ENCODE data around the gene CCDC141.
"Not testable (repeated sequence)": the region's sequence is repeated elsewhere in the genome, so short reads cannot be mapped to it uniquely, and the experiment has no call there.

The CCDC141 gene

DNA sequence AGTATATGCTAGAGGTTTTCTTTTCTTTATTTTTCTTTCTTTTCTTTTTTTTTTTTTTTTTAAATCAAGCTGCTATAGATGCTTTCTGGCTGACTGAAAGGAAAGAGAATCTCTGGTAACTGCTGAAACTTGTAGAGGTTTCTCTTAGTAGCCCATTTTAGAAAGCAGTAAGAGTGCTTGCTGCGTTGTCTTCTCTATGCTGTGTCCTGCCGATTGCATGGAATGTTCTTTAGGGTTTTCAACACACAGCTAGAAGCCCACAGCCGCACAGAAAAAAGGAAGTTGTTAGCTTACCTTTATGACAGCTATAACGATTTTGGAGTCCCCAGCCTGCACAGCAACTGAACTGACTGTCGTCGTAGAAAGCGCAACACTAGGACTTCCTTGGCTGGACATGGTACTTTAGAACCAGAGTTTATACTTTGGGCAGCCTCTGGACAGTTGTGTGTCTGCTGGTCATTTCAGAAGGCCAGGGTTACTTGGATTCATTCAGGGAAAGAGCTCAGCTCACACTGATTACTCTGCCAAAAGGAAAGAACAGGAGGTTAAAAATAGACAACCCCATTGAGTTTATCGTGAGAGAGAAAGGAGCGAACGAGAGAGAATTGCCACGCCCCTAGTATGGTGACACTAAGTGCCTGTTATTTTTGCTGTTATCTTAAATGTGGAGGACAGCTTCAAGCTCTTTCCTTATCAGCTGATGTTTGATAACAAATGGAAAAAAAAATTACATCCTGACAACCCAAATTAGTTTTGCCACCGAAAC is at the start of gene CCDC141:
Gene CCDC141, minus strand, starts transcription at position 592 of the 766 bp plus-strand sequence. Its CDS starts 196 bp downstream, at position 396.
- Histone ChIP-seq H3K4me3 (ENCODE audit: low read length) (no peak within 1 kb of the TSS), H3K4me1 (ENCODE audit: control insufficient read depth, insufficient read depth, low read length) (peaks cover 18% of the 10 kb centered on the region), H3K9me3 (ENCODE audit: control insufficient read depth, low read length) (no peaks in the 10 kb centered on the region), H3K27me3 (replicated peaks; ENCODE audit: control insufficient read depth, insufficient read depth, low read length) (no peaks in the 10 kb centered on the region), H3K9ac (ENCODE audit: low read length) (no peak within 1 kb of the TSS), H3K36me3 (ENCODE audit: control insufficient read depth, insufficient read depth, low read length, severe bottlenecking) (no peaks in the 10 kb centered on the region)
- DNase-seq (ENCODE audit: low read depth), result no peak

- Histone ChIP-seq H3K27me3 (replicated peaks; ENCODE audit: control insufficient read depth, insufficient read depth, low read length) (no peaks in the 10 kb centered on the region), H3K4me3 (ENCODE audit: low read length) (no peak overlapping the region), H3K4me1 (ENCODE audit: control insufficient read depth, insufficient read depth, low read length) (no peaks in the 10 kb centered on the region), H3K9ac (ENCODE audit: low read length) (no peak overlapping the region), H3K9me3 (ENCODE audit: control insufficient read depth, low read length) (no peaks in the 10 kb centered on the region), H3K36me3 (ENCODE audit: control insufficient read depth, insufficient read depth, low read length, severe bottlenecking) (peaks cover 18% of the 10 kb centered on the region)
- DNase-seq (ENCODE audit: low read depth), result no peak
Measured at GRCh38 chr2:179098080-179098689, 48.2 kb upstream of the CCDC141 start.

DNA sequence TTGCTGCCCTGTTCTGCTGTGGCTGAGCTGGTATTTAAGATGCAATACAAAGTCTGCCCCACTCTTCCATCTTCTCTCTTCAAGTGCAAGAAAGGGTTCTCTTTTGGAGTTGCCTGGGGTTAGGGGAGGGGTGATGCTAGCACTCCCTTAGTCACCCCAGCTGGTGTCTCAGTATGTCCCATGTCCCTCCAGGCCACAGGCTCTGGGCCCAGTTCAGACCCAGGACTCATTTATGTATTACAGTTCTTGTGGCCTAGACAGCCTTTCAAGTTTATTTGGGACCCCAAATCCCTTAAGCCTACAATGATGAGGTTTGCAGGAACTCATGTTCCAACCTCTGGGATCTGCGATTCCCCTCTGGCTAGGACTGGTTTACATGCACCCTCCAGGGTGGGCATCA is 47.2 kb upstream of the CCDC141 start:
- Histone ChIP-seq H3K9ac (ENCODE audit: low read length) (no peak overlapping the region), H3K4me1 (ENCODE audit: control insufficient read depth, insufficient read depth, low read length) (no peaks in the 10 kb centered on the region), H3K9me3 (ENCODE audit: control insufficient read depth, low read length) (no peaks in the 10 kb centered on the region), H3K27me3 (replicated peaks; ENCODE audit: control insufficient read depth, insufficient read depth, low read length) (no peaks in the 10 kb centered on the region), H3K4me3 (ENCODE audit: low read length) (no peak overlapping the region), H3K36me3 (ENCODE audit: control insufficient read depth, insufficient read depth, low read length, severe bottlenecking) (peaks cover 9% of the 10 kb centered on the region)
- no peak for DNase-seq (ENCODE audit: low read depth)

GRCh38 chr2:179096090-179096489 is 46.2 kb upstream of the CCDC141 start:
- no peaks in the 10 kb centered on the region for H3K36me3 ChIP-seq (ENCODE audit: control insufficient read depth, insufficient read depth, low read length, severe bottlenecking)
- H3K9me3 ChIP-seq (ENCODE audit: control insufficient read depth, low read length), result no peaks in the 10 kb centered on the region
- H3K4me3 ChIP-seq (ENCODE audit: low read length), result no peak overlapping the region
- no peak overlapping the region for H3K9ac ChIP-seq (ENCODE audit: low read length)
- no peak for DNase-seq (ENCODE audit: low read depth)
- no peaks in the 10 kb centered on the region for H3K4me1 ChIP-seq (ENCODE audit: control insufficient read depth, insufficient read depth, low read length)
- no peaks in the 10 kb centered on the region for H3K27me3 ChIP-seq (replicated peaks; ENCODE audit: control insufficient read depth, insufficient read depth, low read length)

- H3K9me3 ChIP-seq (ENCODE audit: control insufficient read depth, low read length); H3K36me3 ChIP-seq (ENCODE audit: control insufficient read depth, insufficient read depth, low read length, severe bottlenecking); DNase-seq (ENCODE audit: low read depth); H3K9ac ChIP-seq (ENCODE audit: low read length); H3K4me1 ChIP-seq (ENCODE audit: control insufficient read depth, insufficient read depth, low read length); H3K4me3 ChIP-seq (ENCODE audit: low read length); H3K27me3 ChIP-seq (replicated peaks; ENCODE audit: control insufficient read depth, insufficient read depth, low read length): not testable (repeated sequence)
Measured at GRCh38 chr2:179092912-179093311, 43.0 kb upstream of the CCDC141 start.

GRCh38 chr2:179082697-179083096 is 32.8 kb upstream of the CCDC141 start:
- Histone ChIP-seq H3K4me3 (ENCODE audit: low read length) (no peak overlapping the region), H3K36me3 (ENCODE audit: control insufficient read depth, insufficient read depth, low read length, severe bottlenecking) (no peaks in the 10 kb centered on the region), H3K4me1 (ENCODE audit: control insufficient read depth, insufficient read depth, low read length) (peaks cover 2% of the 10 kb centered on the region), H3K27me3 (replicated peaks; ENCODE audit: control insufficient read depth, insufficient read depth, low read length) (no peaks in the 10 kb centered on the region), H3K9me3 (ENCODE audit: control insufficient read depth, low read length) (peaks cover 6% of the 10 kb centered on the region), H3K9ac (ENCODE audit: low read length) (no peak overlapping the region)
- no peak for DNase-seq (ENCODE audit: low read depth)

DNA sequence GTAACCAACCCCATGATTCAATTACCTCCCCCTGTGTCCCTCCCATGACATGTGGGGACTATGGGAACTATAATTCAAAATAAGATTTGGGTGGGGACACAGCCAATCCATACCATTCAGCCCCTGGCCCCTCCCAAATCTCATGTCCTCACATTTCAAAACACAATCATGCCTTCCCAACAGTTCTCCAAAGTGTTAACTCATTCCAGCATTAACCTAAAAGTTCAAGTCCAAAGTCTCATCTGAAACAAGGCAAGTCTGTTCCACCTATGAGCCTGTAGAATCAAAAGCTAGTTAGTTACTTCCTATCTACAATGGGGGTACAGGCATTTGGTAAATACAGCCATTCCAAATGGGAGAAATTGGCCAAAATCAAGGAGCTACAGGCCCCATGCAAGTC is 32.0 kb upstream of the CCDC141 start:
- no peak overlapping the region for H3K4me3 ChIP-seq (ENCODE audit: low read length)
- peaks cover 13% of the 10 kb centered on the region for H3K9me3 ChIP-seq (ENCODE audit: control insufficient read depth, low read length)
- H3K9ac ChIP-seq (ENCODE audit: low read length), result no peak overlapping the region
- H3K4me1 ChIP-seq (ENCODE audit: control insufficient read depth, insufficient read depth, low read length), result peaks cover 2% of the 10 kb centered on the region
- DNase-seq (ENCODE audit: low read depth), result no peak
- no peaks in the 10 kb centered on the region for H3K36me3 ChIP-seq (ENCODE audit: control insufficient read depth, insufficient read depth, low read length, severe bottlenecking)
- no peaks in the 10 kb centered on the region for H3K27me3 ChIP-seq (replicated peaks; ENCODE audit: control insufficient read depth, insufficient read depth, low read length)

DNA sequence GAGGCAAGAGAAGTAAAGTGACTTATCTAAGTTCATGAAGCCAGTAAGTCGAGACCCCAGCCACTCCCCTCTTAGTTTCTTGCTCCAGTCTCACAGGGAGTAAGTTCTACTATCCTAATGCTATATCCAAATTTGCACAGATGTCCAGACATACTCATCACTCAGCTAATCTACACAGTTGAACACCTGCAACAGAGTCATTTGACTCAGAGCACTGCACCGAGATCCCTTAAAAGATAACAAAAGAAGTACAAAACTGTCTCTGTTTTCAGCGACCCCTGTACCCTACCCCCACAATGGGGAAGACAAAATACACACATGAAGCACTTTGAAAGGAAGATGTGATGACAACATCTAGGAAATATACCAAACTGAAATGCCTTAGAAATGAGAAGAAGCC is 22.6 kb upstream of the CCDC141 start:
- H3K9me3 ChIP-seq (ENCODE audit: control insufficient read depth, low read length), result peaks cover 7% of the 10 kb centered on the region
- H3K4me3 ChIP-seq (ENCODE audit: low read length), result no peak overlapping the region
- H3K36me3 ChIP-seq (ENCODE audit: control insufficient read depth, insufficient read depth, low read length, severe bottlenecking), result no peaks in the 10 kb centered on the region
- DNase-seq (ENCODE audit: low read depth), result no peak
- peaks cover 2% of the 10 kb centered on the region for H3K27me3 ChIP-seq (replicated peaks; ENCODE audit: control insufficient read depth, insufficient read depth, low read length)
- no peaks in the 10 kb centered on the region for H3K4me1 ChIP-seq (ENCODE audit: control insufficient read depth, insufficient read depth, low read length)
- H3K9ac ChIP-seq (ENCODE audit: low read length), result no peak overlapping the region

DNA sequence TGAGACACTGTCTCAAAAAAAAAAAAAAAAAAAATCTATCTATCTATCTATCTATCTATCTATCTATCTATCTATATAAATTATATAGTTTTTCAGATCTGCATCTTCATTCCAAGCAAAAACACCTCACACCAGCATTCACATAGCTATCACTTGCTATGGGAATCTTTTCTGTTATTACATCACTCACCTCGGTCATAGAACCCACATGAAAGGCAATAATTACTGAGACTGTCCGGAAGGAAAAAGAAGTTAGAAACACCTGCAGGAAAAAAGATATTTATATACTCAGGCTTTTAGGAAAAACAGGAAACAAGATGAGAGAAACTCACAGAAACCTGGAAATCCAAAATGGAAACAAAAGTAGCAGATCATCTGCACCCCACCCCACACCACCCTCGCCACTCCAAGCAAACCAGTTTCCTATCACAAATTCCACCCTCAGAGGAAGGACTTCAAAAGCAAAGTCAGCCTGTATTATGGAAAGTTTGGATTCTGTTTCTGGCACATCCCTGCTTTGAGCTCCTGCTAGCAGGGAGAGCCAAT is 21.9 kb upstream of the CCDC141 start:
- no peaks in the 10 kb centered on the region for H3K36me3 ChIP-seq (ENCODE audit: control insufficient read depth, insufficient read depth, low read length, severe bottlenecking)
- H3K9me3 ChIP-seq (ENCODE audit: control insufficient read depth, low read length), result peaks cover under 1% of the 10 kb centered on the region
- peaks cover 2% of the 10 kb centered on the region for H3K27me3 ChIP-seq (replicated peaks; ENCODE audit: control insufficient read depth, insufficient read depth, low read length)
- DNase-seq (ENCODE audit: low read depth), result no peak
- no peak overlapping the region for H3K4me3 ChIP-seq (ENCODE audit: low read length)
- H3K4me1 ChIP-seq (ENCODE audit: control insufficient read depth, insufficient read depth, low read length), result no peaks in the 10 kb centered on the region
- H3K9ac ChIP-seq (ENCODE audit: low read length), result no peak overlapping the region

GRCh38 chr2:179070895-179071294 is 21.0 kb upstream of the CCDC141 start:
- no peaks in the 10 kb centered on the region for H3K4me1 ChIP-seq (ENCODE audit: control insufficient read depth, insufficient read depth, low read length)
- H3K27me3 ChIP-seq (replicated peaks; ENCODE audit: control insufficient read depth, insufficient read depth, low read length), result peaks cover under 1% of the 10 kb centered on the region
- no peak overlapping the region for H3K4me3 ChIP-seq (ENCODE audit: low read length)
- no peaks in the 10 kb centered on the region for H3K9me3 ChIP-seq (ENCODE audit: control insufficient read depth, low read length)
- no peaks in the 10 kb centered on the region for H3K36me3 ChIP-seq (ENCODE audit: control insufficient read depth, insufficient read depth, low read length, severe bottlenecking)
- no peak for DNase-seq (ENCODE audit: low read depth)
- H3K9ac ChIP-seq (ENCODE audit: low read length), result no peak overlapping the region

GRCh38 chr2:179069685-179070084 is 19.7 kb upstream of the CCDC141 start:
- no peaks in the 10 kb centered on the region for H3K4me1 ChIP-seq (ENCODE audit: control insufficient read depth, insufficient read depth, low read length)
- H3K27me3 ChIP-seq (replicated peaks; ENCODE audit: control insufficient read depth, insufficient read depth, low read length), result no peaks in the 10 kb centered on the region
- no peaks in the 10 kb centered on the region for H3K36me3 ChIP-seq (ENCODE audit: control insufficient read depth, insufficient read depth, low read length, severe bottlenecking)
- no peak overlapping the region for H3K4me3 ChIP-seq (ENCODE audit: low read length)
- no peak for DNase-seq (ENCODE audit: low read depth)
- no peaks in the 10 kb centered on the region for H3K9me3 ChIP-seq (ENCODE audit: control insufficient read depth, low read length)
- H3K9ac ChIP-seq (ENCODE audit: low read length), result no peak overlapping the region
